Inferior parietal cortex (tissue), 1 donor: ENCODE data around the gene ALDH3B1.

ENCODE experiments used
- DNase-seq: peaks from one replicate; pipeline ENCODE4 v3.0.0-alpha.2; 2016; ENCODE audit errors: extremely low spot score

The ALDH3B1 gene

GRCh38 chr11:68031144-68031464 is 21.0 kb downstream of the ALDH3B1 start:
- no peak for DNase-seq

- no peak for DNase-seq
Observed at GRCh38 chr11:68032003-68032402, 21.9 kb downstream of the ALDH3B1 start.

GRCh38 chr11:68032997-68033707 is 23.0 kb downstream of the ALDH3B1 start:
- no peak for DNase-seq

GRCh38 chr11:68033708-68034045 is 23.6 kb downstream of the ALDH3B1 start:
- no peak for DNase-seq

- DNase-seq = no peak
Observed at GRCh38 chr11:68035266-68035876, 25.2 kb downstream of the ALDH3B1 start.

- DNase-seq = no peak
Observed at GRCh38 chr11:68036141-68036716, 26.1 kb downstream of the ALDH3B1 start.

- DNase-seq = no peak
Observed at GRCh38 chr11:68036717-68037239, 26.7 kb downstream of the ALDH3B1 start.

- DNase-seq = no peak
Observed at GRCh38 chr11:68037411-68038225, 27.5 kb downstream of the ALDH3B1 start.

GRCh38 chr11:68038226-68038717 is 28.1 kb downstream of the ALDH3B1 start:
- no peak for DNase-seq

GRCh38 chr11:68038718-68039525 is 28.8 kb downstream of the ALDH3B1 start, which contains the start of gene TCIRG1:
Gene TCIRG1 (plus strand): TSS chr11:68039025. CDS start chr11:68041272, 2,247 bp downstream.
- DNase-seq = no peak

- no peak for DNase-seq
Observed at GRCh38 chr11:68039526-68040086, 29.5 kb downstream of the ALDH3B1 start.

GRCh38 chr11:68040101-68040956 is 30.2 kb downstream of the ALDH3B1 start:
- no peak for DNase-seq

- no peak for DNase-seq
Observed at GRCh38 chr11:68040957-68041591, 30.9 kb downstream of the ALDH3B1 start.

GRCh38 chr11:68041617-68042218 is 31.6 kb downstream of the ALDH3B1 start:
- DNase-seq = no peak

- no peak for DNase-seq
Observed at GRCh38 chr11:68042219-68043028, 32.3 kb downstream of the ALDH3B1 start.

- no peak for DNase-seq
Observed at GRCh38 chr11:68043029-68043348, 32.9 kb downstream of the ALDH3B1 start.

- DNase-seq = no peak
Observed at GRCh38 chr11:68043349-68044144, 33.4 kb downstream of the ALDH3B1 start.
